Right atrium auricular region (tissue), 2 donors: Measurements from ENCODE around the gene TAF3. TPM values are rescaled to one million over a fixed set of nuclear protein-coding genes. Genes with fewer than 3 reads are reported as not detected.

ENCODE experiments used
- DNase-seq: peaks from one replicate; pipeline ENCODE4 v3.0.0-alpha.2; 2019; ENCODE audit warnings: low spot score
- H3K27ac ChIP-seq, 2 donors: fragments of 200-600 bp; sonication (generic); 1 replicate in 1 of 2; 2 replicates in 1 of 2; pipeline ENCODE4 v1.5.1; 2016 to 2019
- H3K27me3 ChIP-seq, 2 donors: fragments of 200-600 bp; sonication (generic); one replicate each; pipeline versions ENCODE4 v1.5.1 to v1.6.0; 2017 to 2019
- H3K36me3 ChIP-seq: fragments of 200-600 bp; sonication (generic); one replicate; pipeline ENCODE4 v1.5.1; 2016
- H3K4me1 ChIP-seq, 2 donors: fragments of 200-600 bp; sonication (generic); one replicate each; pipeline versions ENCODE4 v1.5.1 to v1.6.0; 2017 to 2019
- H3K4me3 ChIP-seq, 2 donors: fragments of 200-600 bp; sonication (generic); 1 replicate in 1 of 2; 2 replicates in 1 of 2; pipeline ENCODE4 v1.5.1; 2017 to 2019; ENCODE audit warnings: mild to moderate bottlenecking in 1 of 2, moderate library complexity in 1 of 2
- H3K9me3 ChIP-seq, 2 donors: fragments of 200-600 bp; sonication (generic); one replicate each; pipeline ENCODE4 v1.5.1; 2019
- CTCF ChIP-seq, 2 donors: fragments of 200-600 bp; sonication (generic); IDR thresholded peaks; one replicate each; pipeline ENCODE4 v1.5.1; 2019; ENCODE audit warnings: antibody characterized with exemption in 2 of 2
- total RNA-seq, 2 donors: library from RNA; depleted of rRNA; stranded (reverse); fragments of >200 nt; gene quantifications; one replicate each; pipeline ENCODE4 v1.1.0, GENCODE V29; 2016

The TAF3 gene
- total RNA-seq, 2 donors from 2014 or later: 4.6 to 6.1 TPM

- H3K36me3 ChIP-seq: no peaks in the 10 kb centered on the region
- no peaks in the 10 kb centered on the region for H3K9me3 ChIP-seq
- H3K4me1 ChIP-seq: no peaks in the 10 kb centered on the region
- no peaks in the 10 kb centered on the region for H3K27me3 ChIP-seq
- H3K27ac ChIP-seq: no peak overlapping the region
- DNase-seq: no peak
- TF ChIP-seq CTCF (IDR thresholded peaks at IDR 0.05): no peak
- no peak overlapping the region for H3K4me3 ChIP-seq
Observed at GRCh38 chr10:8063935-8064334, 245.6 kb downstream of the TAF3 start.

GRCh38 chr10:8064436-8064835 is 246.1 kb downstream of the TAF3 start:
- Histone ChIP-seq H3K27me3 (no peaks in the 10 kb centered on the region), H3K9me3 (no peaks in the 10 kb centered on the region), H3K27ac (no peak overlapping the region), H3K36me3 (no peaks in the 10 kb centered on the region), H3K4me1 (no peaks in the 10 kb centered on the region), H3K4me3 (no peak overlapping the region)
- no peak for DNase-seq
- no peak for TF ChIP-seq CTCF (IDR thresholded peaks at IDR 0.05)

- Histone ChIP-seq H3K27me3 (no peaks in the 10 kb centered on the region), H3K4me3 (no peak overlapping the region), H3K4me1 (no peaks in the 10 kb centered on the region), H3K27ac (no peak overlapping the region), H3K9me3 (no peaks in the 10 kb centered on the region), H3K36me3 (no peaks in the 10 kb centered on the region)
- no peak for DNase-seq
- no peak for TF ChIP-seq CTCF (IDR thresholded peaks at IDR 0.05)
Observed at GRCh38 chr10:8065651-8066050, 247.3 kb downstream of the TAF3 start.

- H3K36me3 ChIP-seq: no peaks in the 10 kb centered on the region
- no peaks in the 10 kb centered on the region for H3K27me3 ChIP-seq
- no peak for TF ChIP-seq CTCF (IDR thresholded peaks at IDR 0.05)
- no peak overlapping the region for H3K4me3 ChIP-seq
- H3K9me3 ChIP-seq: no peaks in the 10 kb centered on the region
- no peaks in the 10 kb centered on the region for H3K4me1 ChIP-seq
- DNase-seq: no peak
- no peak overlapping the region for H3K27ac ChIP-seq
Observed at GRCh38 chr10:8066124-8066523, 247.8 kb downstream of the TAF3 start.

Other genes starting within 250 kb of the TAF3 start
- gene ITIH5, start 151.5 kb upstream of the TAF3 start, total RNA-seq: 1 to 10 TPM; 3.1 to 7.3 TPM
- gene ITIH2, start 115.2 kb upstream of the TAF3 start, total RNA-seq: not detected
- gene KIN, start 30.5 kb upstream of the TAF3 start, total RNA-seq: 1 to 10 TPM; 3.0 to 5.1 TPM
- 100 to 1,000 TPM; 478 to 891 TPM for gene ATP5F1C, start 30.3 kb upstream of the TAF3 start, total RNA-seq
- gene GATA3, start 236.2 kb downstream of the TAF3 start, total RNA-seq: 1 to 10 TPM in 1 of 2 donors, under 1 TPM in 1; 0.52 to 1.4 TPM